Activated CD4-positive, alpha-beta T cell treated with anti-CD3 and anti-CD28 coated beads for 24 hours (primary cell): ENCODE measurements around the gene XYLT1.
A peak's percentile ranks its signal among the peaks of the same experiment; 100 is the strongest.

Experiments
- DNase-seq, 2 donors: peaks; one replicate each; pipeline ENCODE4 v3.0.0-alpha.2; 2020; ENCODE audit warnings: low read depth in 2 of 2

XYLT1 gene

DNA sequence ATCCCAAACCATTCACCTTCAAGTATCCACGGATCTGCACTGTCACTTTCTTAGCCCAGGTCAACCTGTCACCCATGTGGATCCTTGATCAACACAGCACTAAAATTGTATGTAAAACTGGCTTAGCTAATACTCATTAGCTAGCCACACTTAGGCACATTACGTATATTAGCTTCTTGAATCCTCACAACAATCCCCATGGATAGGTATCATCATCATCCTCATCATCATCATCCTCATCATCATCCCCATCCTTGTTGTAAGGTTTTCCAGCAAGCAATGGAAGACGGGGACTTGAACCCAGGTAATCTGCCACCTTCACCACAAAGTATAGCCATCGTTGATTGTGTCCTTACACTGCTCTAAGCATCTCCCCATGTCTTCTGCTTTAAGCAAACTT, 184.3 kb downstream of the XYLT1 start:
- no peak for DNase-seq

GRCh38 chr16:17283016-17283415, 187.7 kb downstream of the XYLT1 start:
- DNase-seq: no peak

GRCh38 chr16:17282247-17282646, 188.5 kb downstream of the XYLT1 start:
- DNase-seq: no peak

- DNase-seq: no peak
These were observed 189.7 kb downstream of the XYLT1 start for GRCh38 chr16:17281052-17281451.

- no peak for DNase-seq
These were observed 191.8 kb downstream of the XYLT1 start for GRCh38 chr16:17278988-17279387.

GRCh38 chr16:17277981-17278381, 192.8 kb downstream of the XYLT1 start:
- no peak for DNase-seq

DNA sequence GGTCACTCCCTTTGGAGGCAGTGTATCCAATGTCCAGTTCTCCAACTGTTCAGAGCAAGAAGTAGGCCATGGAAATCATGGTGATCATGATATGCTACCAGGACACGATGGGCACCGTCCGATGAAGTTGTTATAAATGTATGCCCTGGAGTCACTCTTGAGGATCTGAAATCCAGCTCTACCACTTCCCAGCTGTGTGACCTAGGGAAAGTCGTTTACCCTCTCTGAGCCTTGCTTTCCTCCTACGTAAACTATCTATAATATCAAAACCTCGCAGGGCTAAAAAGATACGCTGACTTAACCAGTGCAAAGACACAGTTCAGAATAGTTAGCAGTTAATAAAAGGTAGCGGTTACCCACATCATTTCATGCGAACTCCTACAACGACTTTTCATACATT, 194.2 kb downstream of the XYLT1 start:
- no peak for DNase-seq

DNA sequence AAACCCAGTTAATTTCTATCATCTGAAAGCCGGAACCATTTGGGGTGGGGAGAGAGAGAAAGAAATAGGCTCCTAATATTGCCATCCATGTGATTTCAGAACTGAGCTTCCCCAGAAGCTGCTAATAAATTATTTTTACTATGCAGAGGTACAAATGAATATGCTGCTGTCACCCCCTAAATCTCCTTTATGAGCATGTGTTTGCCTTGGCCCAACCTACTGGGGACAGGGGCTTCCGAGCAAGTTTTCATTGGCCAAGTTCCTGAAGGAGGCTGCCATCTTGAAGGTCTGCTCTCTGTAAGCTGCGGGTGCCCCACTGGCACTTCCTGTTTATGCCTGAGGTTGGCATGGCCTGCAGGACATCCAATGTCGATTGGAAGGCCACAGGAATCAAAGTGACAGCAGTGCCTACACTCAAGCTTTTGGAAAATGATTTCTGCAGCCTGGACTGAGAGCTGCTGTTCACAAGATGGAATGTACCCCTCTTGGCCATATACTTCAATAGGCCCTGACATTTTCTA, 194.7 kb downstream of the XYLT1 start:
- DNase-seq: no peak

GRCh38 chr16:17275076-17276009, 195.4 kb downstream of the XYLT1 start:
- DNase-seq: no peak

GRCh38 chr16:17273142-17273561, 197.6 kb downstream of the XYLT1 start:
- DNase-seq: peak in 1 of 2 donors; percentile 4

GRCh38 chr16:17272716-17273115, 198.0 kb downstream of the XYLT1 start:
- DNase-seq: no peak

DNA sequence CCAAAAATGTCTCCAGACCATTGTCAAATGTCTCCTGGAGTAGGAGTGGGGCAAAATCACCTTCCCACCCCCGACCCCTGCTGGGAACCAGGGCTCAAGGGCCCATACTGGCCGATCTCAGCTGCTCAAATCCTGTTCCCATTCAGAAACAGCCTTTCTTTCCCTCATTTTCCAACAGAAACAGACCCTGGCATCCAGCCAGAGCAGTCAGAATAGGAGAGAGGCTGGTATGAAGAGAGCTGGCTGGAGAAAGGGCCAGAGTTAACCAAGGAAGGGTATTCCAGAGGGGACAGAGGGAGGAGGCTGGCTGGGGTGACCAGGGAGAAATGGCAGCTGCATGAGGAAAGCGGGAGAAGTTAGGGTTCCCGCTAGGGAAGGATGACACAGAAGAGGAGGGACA, 199.1 kb downstream of the XYLT1 start:
- DNase-seq: no peak

- DNase-seq: no peak
These were observed 200.1 kb downstream of the XYLT1 start for GRCh38 chr16:17270683-17271109.

DNA sequence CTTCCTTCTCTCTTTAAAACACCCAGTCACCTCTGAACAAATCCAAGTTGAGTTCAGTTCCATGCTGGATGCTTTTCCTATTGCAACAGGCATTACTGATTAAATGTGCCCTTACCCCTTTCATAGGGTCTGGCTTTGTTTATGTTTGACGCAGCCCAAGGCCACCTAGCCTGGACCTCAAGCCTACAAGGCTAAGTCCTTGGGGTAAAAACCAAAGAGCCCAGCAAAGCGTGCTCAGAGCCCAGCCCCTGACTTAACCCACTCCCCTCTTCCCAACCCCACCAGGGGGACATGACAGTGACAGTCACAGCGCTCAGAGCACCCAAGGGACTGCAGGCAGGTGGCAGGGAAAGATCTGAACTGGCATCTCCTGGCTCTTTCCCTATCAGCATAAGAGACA, 200.6 kb downstream of the XYLT1 start:
- DNase-seq: no peak

GRCh38 chr16:17269439-17269838, 201.3 kb downstream of the XYLT1 start:
- no peak for DNase-seq

- no peak for DNase-seq
These were observed 204.0 kb downstream of the XYLT1 start for GRCh38 chr16:17266608-17267313.

DNA sequence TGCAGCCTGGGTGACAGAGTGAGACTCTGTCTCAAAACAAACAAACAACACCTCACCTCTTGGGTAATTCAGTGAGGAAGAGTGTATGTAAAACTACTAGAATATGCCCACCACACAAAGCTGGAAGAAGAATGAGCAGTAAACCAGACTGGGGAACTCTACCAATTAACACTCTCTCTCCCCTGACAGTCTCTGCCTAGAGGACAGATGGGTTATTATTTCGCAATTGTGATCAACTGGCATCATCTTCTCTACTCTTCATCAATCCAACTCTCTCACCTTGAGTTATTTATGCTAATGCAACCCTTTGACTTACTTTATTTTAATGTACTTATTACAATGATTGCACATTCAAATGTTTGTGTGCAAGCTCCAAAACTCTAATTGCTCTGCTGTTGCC, 205.6 kb downstream of the XYLT1 start:
- no peak for DNase-seq

- no peak for DNase-seq
These were observed 209.4 kb downstream of the XYLT1 start for GRCh38 chr16:17261197-17261858.

DNA sequence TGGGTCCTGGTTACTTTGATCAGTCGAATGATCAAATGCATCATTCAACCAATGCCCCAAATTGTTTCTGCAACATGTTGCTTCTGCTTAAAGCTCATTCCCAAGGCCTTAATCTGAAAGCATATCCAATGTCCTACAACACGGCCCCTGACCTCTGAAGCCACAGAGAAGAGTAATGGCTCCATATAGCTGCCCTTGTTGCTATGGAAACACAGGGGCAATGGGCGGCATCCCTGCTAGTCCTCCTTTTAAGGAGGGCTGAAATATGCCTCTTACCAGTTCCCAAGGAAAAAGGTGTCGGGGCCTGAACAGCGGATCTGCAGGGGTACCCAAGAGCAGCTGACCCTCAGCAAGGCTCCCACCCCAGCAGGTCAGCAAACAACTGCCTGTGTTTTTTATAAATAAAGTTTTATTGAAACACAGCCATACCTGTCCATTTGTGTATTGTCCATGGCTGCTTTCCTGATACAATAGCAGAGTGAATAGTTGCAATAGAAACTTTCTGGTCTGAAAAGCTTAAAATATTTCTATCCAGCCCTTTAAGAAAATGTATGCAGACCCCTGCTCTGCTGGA, 210.4 kb downstream of the XYLT1 start:
- DNase-seq: no peak

- no peak for DNase-seq
These were observed 210.9 kb downstream of the XYLT1 start for GRCh38 chr16:17259751-17260270.

GRCh38 chr16:17258848-17259713, 211.7 kb downstream of the XYLT1 start:
- no peak for DNase-seq
